M059J (cell line): ENCODE data around the gene SV2B. TPM values are rescaled to one million over a fixed set of nuclear protein-coding genes. Genes with fewer than 3 reads are reported as not detected.
"Not testable (repeated sequence)": the region's sequence is repeated elsewhere in the genome, so short reads cannot be mapped to it uniquely, and the experiment has no call there.

Experiments used
- DNase-seq: peaks from one replicate; pipeline ENCODE4 v3.0.0-alpha.2; 2012; ENCODE audit warnings: low read depth
- total RNA-seq: library from RNA; depleted of rRNA; stranded (reverse); fragments of >200 nt; shearing (Covaris generic); gene quantifications from 2 replicates; pipeline ENCODE4 v1.2.3, GENCODE V29; 2014; rRNA removed

The SV2B gene
- total RNA-seq, 1 experiment from 2014 or later, result not detected

GRCh38 chr15:91308199-91308598 is 208.1 kb downstream of the SV2B start:
- no peak for DNase-seq

DNA sequence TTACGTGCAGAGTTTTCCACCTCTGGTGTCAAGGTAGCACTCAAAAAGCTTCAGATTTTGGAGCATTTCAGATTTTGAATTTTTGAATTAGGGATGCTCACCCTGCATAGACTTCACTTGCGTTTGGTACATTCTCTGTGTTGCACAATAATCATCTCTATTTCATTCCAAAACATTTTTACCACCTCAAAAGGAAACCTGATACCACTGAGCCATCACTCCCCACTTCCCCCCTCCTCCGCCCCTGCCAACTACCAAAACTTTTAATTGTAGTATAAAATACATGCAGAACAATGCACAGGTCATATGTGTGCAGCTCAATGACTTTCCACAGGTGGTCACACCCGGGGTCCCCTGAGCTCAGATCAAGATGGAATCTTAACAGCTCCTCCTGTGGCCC is 208.8 kb downstream of the SV2B start:
- DNase-seq, result no peak

- no peak for DNase-seq
Measured at GRCh38 chr15:91311986-91312385, 211.9 kb downstream of the SV2B start.

DNA sequence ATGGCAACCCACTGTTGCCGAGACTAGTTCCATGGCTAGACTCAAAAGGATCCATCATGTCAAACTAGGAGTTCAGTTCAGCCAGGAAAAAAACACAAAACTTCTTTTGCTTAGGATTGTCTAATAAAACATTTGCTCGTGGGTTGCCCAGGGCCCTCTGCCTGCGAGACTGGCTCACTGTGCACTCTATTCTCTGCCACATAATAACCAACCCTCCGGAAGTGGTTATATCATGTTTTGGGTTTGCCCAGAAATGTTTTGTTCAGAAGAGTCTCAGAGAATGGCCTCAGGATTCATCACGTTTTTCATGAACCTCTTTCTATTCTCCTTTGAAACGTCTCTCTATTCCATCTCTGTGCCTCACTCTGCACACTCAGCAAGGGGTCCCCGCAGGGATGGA is 216.1 kb downstream of the SV2B start:
- DNase-seq, result no peak

- no peak for DNase-seq
Measured at GRCh38 chr15:91318516-91318915, 218.5 kb downstream of the SV2B start.

DNA sequence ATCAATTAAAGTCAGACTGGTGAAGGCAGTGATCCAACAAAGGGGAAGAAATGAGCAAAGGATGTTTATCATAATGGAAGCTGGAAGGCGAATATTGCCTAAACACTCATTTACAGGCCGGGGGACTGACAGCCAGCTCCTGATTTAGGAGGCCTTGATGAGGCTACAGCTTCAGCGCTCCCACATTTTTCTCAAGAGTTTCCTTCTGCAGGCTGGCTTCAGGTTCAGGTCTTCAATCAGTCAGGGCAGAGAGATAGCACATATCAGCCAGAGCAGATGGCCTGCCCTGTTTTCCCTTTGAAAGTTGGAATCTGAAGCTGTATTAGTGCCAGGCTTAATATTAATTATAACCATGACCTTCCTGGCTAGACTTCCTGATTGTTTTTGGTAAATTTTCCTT is 218.9 kb downstream of the SV2B start:
- DNase-seq, result no peak

- no peak for DNase-seq
Measured at GRCh38 chr15:91319371-91320059, 219.5 kb downstream of the SV2B start.

- DNase-seq, result no peak
Measured at GRCh38 chr15:91320101-91320500, 220.0 kb downstream of the SV2B start.

GRCh38 chr15:91329914-91330313 is 229.9 kb downstream of the SV2B start:
- no peak for DNase-seq

- DNase-seq, result no peak
Measured at GRCh38 chr15:91331581-91331980, 231.5 kb downstream of the SV2B start.

DNA sequence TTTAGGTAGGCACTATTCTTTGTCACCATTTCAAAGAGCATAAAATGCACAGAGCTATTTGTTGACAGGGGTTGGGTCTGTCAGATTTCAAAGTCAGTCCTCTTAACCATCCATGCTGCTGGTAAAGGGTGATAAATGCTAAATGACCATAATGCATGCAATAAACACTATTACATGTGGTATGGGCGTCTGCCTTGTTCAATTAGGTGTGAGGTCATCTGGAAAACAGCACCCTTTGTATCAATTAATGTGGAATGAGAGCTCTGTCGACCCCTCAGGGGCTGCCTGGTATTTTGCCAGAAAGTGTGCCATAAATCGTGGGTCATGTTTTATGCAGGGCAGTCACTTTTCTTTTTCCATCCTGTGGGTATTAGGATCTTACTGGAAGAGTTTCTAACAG is 235.6 kb downstream of the SV2B start:
- no peak for DNase-seq

DNA sequence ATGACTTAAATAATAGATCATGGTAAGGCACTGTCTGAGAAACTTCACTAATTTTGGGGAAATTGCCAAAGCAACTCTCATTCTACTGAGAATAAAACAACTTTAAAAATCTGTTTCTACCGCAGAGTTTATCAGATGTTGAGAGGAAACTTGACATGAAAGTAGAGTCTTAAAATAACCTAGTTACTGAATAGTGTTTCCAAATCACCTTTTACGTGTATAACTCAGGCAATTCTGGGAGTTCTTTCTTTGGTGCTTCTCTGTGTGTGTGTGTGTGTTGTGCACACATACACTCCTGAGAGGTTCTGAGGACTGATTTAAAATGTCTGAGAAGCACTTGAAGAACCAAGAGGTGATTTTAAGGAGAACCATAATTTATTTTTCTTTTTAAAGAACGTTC is 236.6 kb downstream of the SV2B start:
- DNase-seq, result no peak

- peak; percentile 21 for DNase-seq
Measured at GRCh38 chr15:91338766-91339165, 238.7 kb downstream of the SV2B start.

- no peak for DNase-seq
Measured at GRCh38 chr15:91342097-91342496, 242.0 kb downstream of the SV2B start.

- not testable (repeated sequence) for DNase-seq
Measured at GRCh38 chr15:91344912-91345311, 244.9 kb downstream of the SV2B start.

- DNase-seq, result no peak
Measured at GRCh38 chr15:91345736-91346135, 245.7 kb downstream of the SV2B start.

GRCh38 chr15:91346259-91346658 is 246.2 kb downstream of the SV2B start:
- DNase-seq, result no peak

DNA sequence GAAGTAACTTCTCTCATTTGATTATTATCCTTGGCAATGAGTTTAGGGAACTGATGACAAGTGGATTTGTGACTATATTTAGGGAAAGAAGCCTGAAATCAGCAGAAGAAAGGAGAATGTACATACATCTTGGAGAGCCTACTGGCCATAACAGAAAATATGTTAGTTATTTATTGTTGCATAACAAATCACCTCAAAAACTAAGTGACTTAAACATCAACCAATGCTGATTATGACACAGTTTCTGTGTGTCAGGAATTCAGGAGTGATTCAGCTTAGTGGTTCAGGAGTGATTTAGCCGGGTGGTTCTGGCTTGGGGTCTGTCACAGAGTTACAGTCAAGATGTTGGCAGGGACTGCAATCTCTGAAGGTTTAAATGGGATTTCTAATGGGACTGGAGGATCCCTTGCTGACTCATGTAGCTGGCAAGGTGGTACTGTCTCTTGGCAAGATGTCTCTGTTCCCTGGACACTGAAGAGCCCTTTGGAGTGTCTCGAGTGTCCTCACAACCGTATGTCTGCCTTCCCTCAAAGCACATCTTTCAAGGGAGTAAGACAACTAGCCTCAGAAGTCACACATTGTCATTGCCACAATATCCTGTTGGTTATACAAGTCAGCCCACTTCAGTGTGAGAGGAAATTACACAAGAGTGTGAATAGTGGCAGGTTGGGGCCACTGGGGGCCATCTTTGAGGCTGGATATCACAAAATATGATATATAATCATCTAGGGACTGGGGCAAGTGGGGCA is 248.9 kb downstream of the SV2B start:
- DNase-seq, result peak; percentile 29

Other genes with a start within 250 kb of the SV2B start
- 16.5 and 33.6 TPM in 2 replicates for gene FURIN, start 231.7 kb upstream of the SV2B start, total RNA-seq
- not detected in 2 replicates for gene FES, start 215.8 kb upstream of the SV2B start, total RNA-seq
- gene MAN2A2, start 197.0 kb upstream of the SV2B start, total RNA-seq, result 4.2 and 9.6 TPM in 2 replicates
- gene HDDC3, start 167.7 kb upstream of the SV2B start, total RNA-seq, result 9.9 and 12.4 TPM in 2 replicates
- 34.0 and 54.9 TPM in 2 replicates for gene UNC45A, start 165.0 kb upstream of the SV2B start, total RNA-seq
- 6.4 and 13.0 TPM in 2 replicates for gene RCCD1, start 145.4 kb upstream of the SV2B start, total RNA-seq
- 262 and 342 TPM in 2 replicates for gene PRC1, start 105.7 kb upstream of the SV2B start, total RNA-seq
- gene VPS33B, start 77.7 kb upstream of the SV2B start, total RNA-seq, result 7.3 TPM in 2 replicates